GM12873 (cell line): Measurements from ENCODE around the gene GPR31.

Experiments used
- CTCF ChIP-seq: IDR thresholded peaks from 2 replicates; pipeline ENCODE4 v1.5.1; 2012; ENCODE audit warnings: low read depth, mild to moderate bottlenecking, moderate library complexity, low read length, control low read depth; ENCODE audit not compliant: insufficient read depth; ENCODE audit errors: missing control alignments

GPR31 gene

GRCh38 chr6:167119670-167120582 lies 37.9 kb downstream of the GPR31 start:
- peak; percentile 77 for TF ChIP-seq CTCF

DNA sequence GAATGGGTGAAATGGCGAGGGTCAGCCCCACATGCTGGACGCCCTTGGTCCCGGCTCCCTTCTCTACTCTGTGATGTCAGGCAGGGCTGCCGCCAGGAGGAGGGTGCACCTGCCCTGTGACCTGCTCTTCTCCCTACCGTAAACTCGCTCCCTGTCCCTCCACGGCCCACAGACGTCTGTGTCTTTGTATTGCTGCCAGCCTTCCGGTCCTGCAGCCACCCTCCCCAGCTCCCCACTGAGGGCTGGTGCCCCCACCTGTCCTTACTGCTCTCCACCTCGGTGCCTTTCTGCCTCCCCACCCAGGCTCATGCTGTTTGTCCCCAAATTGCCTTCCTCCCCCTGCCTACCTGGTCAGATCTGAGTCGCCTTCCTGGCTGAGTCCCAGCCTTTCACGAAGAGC lies 38.9 kb downstream of the GPR31 start:
- no peak for TF ChIP-seq CTCF

DNA sequence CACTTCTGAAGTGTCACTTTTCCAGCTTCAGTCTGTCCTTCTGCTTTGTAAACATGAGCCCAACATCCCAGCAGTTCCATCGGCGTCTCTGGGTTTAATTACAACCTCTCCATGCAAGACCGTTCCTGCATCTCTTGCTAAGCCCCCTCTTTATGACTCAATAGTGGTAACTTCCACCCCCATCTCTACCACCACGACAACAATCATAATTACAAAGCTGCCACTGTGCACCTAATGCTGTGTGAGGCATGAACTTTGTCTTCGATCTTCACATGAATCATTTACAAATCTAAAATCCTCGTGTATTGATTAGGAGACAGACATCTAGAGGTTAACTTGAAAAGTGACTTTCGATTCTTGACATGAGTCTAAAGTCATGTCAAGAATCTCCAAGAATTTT lies 39.8 kb downstream of the GPR31 start:
- no peak for TF ChIP-seq CTCF

DNA sequence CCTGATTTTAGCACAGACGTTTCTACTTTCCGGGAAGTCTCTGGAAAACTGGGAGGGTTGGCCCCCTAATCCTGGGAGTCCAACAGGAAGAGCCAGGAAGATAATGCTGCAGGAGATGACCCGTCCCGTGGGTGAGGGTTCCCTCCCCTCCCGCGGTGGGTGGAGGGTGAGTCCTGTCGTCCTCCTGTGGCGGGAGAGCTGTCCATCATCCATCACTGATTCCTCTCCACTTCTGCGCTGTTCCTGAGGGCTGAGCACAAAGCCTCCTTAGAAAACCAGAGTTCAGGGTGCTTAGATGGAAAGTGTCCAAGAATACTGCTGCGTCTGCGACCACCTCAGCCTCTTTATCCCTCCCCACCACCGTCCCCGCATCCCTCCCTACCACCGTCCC lies 40.9 kb downstream of the GPR31 start:
- TF ChIP-seq CTCF, result no peak

GRCh38 chr6:167116109-167116837 lies 41.5 kb downstream of the GPR31 start:
- no peak for TF ChIP-seq CTCF

- TF ChIP-seq CTCF, result peak; percentile 53
These were observed 42.7 kb downstream of the GPR31 start for GRCh38 chr6:167115054-167115453.
